Esophagus muscularis mucosa (tissue), 4 donors: ENCODE data around the gene PIGU. TPM values are rescaled to one million over a fixed set of nuclear protein-coding genes. Genes with fewer than 3 reads are reported as not detected.

Source experiments
- DNase-seq: peaks from one replicate; pipeline ENCODE4 v3.0.0-alpha.2; 2017; ENCODE audit errors: extremely low spot score
- H3K27ac ChIP-seq, 4 donors: fragments of 200-600 bp; sonication (generic); replicated peaks in 1 of 4; 1 replicate in 3 of 4; 2 replicates in 1 of 4; pipeline ENCODE4 v1.5.1; 2016 to 2019; ENCODE audit warnings: mild to moderate bottlenecking in 1 of 4
- H3K27me3 ChIP-seq, 4 donors: fragments of 200-600 bp; sonication (generic); one replicate each; pipeline versions ENCODE4 v1.5.1 to v1.6.0; 2016 to 2019
- H3K36me3 ChIP-seq, 4 donors: fragments of 200-600 bp; sonication (generic); one replicate each; pipeline ENCODE4 v1.5.1; 2016 to 2019
- H3K4me1 ChIP-seq, 4 donors: fragments of 200-600 bp; sonication (generic); one replicate each; pipeline ENCODE4 v1.5.1; 2016 to 2019
- H3K4me3 ChIP-seq, 4 donors: fragments of 200-600 bp; sonication (generic); 1 replicate in 2 of 4; 2 replicates in 2 of 4; pipeline ENCODE4 v1.5.1; 2016 to 2019; ENCODE audit warnings: mild to moderate bottlenecking in 4 of 4, moderate library complexity in 1 of 4
- H3K9me3 ChIP-seq, 4 donors: fragments of 200-600 bp; sonication (generic); 1 replicate in 3 of 4; 2 replicates in 1 of 4; pipeline ENCODE4 v1.5.1; 2016 to 2019
- CTCF ChIP-seq, 3 experiments: fragments of 200-600 bp in 2 of 3; fragments of 450-650 bp in 1 of 3; sonication (generic) in 2 of 3; IDR thresholded peaks; one replicate each; pipeline ENCODE4 v1.5.1; 2017 to 2019; ENCODE audit warnings: antibody characterized with exemption in 3 of 3, mild to moderate bottlenecking in 2 of 3, moderate library complexity in 1 of 3
- EP300 ChIP-seq: sonication (generic); formaldehyde crosslinking; IDR thresholded peaks from one replicate; pipeline ENCODE4 v1.6.1; 2017; ENCODE audit warnings: antibody characterized with exemption
- POLR2A ChIP-seq: fragments of 450-650 bp; IDR thresholded peaks from one replicate; pipeline ENCODE4 v1.6.1; 2017; ENCODE audit warnings: antibody characterized with exemption, moderate library complexity, mild to moderate bottlenecking, low read depth
- POLR2AphosphoS5 ChIP-seq, 2 donors: sonication (generic); formaldehyde crosslinking; IDR thresholded peaks; one replicate each; pipeline ENCODE4 v1.6.1; 2017; ENCODE audit warnings: antibody characterized with exemption in 2 of 2
- whole genome bisulfite sequencing: methylation state at CpG from one replicate; pipeline ENCODE4 v1.1.5; 2018; 5-methylcytosine and 5-hydroxymethylcytosine counted together
- intact Hi-C: fragments of 100-400 bp; cut with DNase I; formaldehyde crosslinking; loops from one replicate; pipeline ENCODE4 v1.15.1; 2023
- total RNA-seq, 4 donors: library from RNA; depleted of rRNA; stranded (reverse); fragments of >200 nt; gene quantifications; one replicate each; pipeline versions ENCODE4 v1.1.0 to v1.2.1, GENCODE V29; 2016

The PIGU gene
- total RNA-seq, 4 donors from 2014 or later: 9.1 to 10.8 (median 9.5) TPM

GRCh38 chr20:34532320-34532719 is 144.6 kb downstream of the PIGU start:
- Histone ChIP-seq H3K27ac (no peak overlapping the region), H3K36me3 (peaks cover 39 to 98% (median 85%) of the 10 kb centered on the region in 4 donors), H3K27me3 (no peaks in the 10 kb centered on the region), H3K9me3 (no peaks in the 10 kb centered on the region), H3K4me3 (no peak overlapping the region), H3K4me1 (peaks cover 23 to 47% (median 33%) of the 10 kb centered on the region in 4 donors)
- no peak for DNase-seq
- no peak for TF ChIP-seq POLR2AphosphoS5 (IDR thresholded peaks at IDR 0.05)
- TF ChIP-seq CTCF (IDR thresholded peaks at IDR 0.05): no peak
- TF ChIP-seq POLR2A: no peak
- TF ChIP-seq EP300: no peak
- intact Hi-C loops: no loop called here
- WGBS: 86% methylated on average over 8 of the region's 8 CpGs

- intact Hi-C loops: no loop called here
- DNase-seq: no peak
- TF ChIP-seq POLR2AphosphoS5 (IDR thresholded peaks at IDR 0.05): no peak
- no peak for TF ChIP-seq EP300
- no peak for TF ChIP-seq CTCF (IDR thresholded peaks at IDR 0.05)
- no peak for TF ChIP-seq POLR2A
- Histone ChIP-seq H3K36me3 (peaks cover 38 to 98% (median 85%) of the 10 kb centered on the region in 4 donors), H3K4me3 (no peak overlapping the region), H3K9me3 (no peaks in the 10 kb centered on the region), H3K27me3 (no peaks in the 10 kb centered on the region), H3K27ac (no peak overlapping the region), H3K4me1 (peaks cover 28 to 53% (median 39%) of the 10 kb centered on the region in 4 donors)
- WGBS: 86% methylated on average over 8 of the region's 8 CpGs
Measured at GRCh38 chr20:34531608-34532265, 145.2 kb downstream of the PIGU start.

- TF ChIP-seq POLR2A (no peak), CTCF (IDR thresholded peaks at IDR 0.05) (no peak), POLR2AphosphoS5 (IDR thresholded peaks at IDR 0.05) (no peak)
- H3K36me3 ChIP-seq: peaks cover 24 to 86% (median 73%) of the 10 kb centered on the region in 4 donors
- no peak overlapping the region for H3K4me3 ChIP-seq
- peaks cover 41 to 67% (median 53%) of the 10 kb centered on the region in 4 donors for H3K4me1 ChIP-seq
- intact Hi-C loops: no loop called here
- no peaks in the 10 kb centered on the region for H3K27me3 ChIP-seq
- DNase-seq: no peak
- no peaks in the 10 kb centered on the region for H3K9me3 ChIP-seq
- H3K27ac ChIP-seq: no peak overlapping the region
- 89% methylated on average over 5 of the region's 5 CpGs for WGBS
Measured at GRCh38 chr20:34530342-34530741, 146.6 kb downstream of the PIGU start.

- Histone ChIP-seq H3K4me3 (no peak overlapping the region), H3K9me3 (no peaks in the 10 kb centered on the region), H3K27ac (peak overlapping the region in 2 of 4 donors; percentile 15 to 48), H3K27me3 (no peaks in the 10 kb centered on the region), H3K4me1 (peaks cover 47 to 73% (median 59%) of the 10 kb centered on the region in 4 donors), H3K36me3 (peaks cover 18 to 80% (median 70%) of the 10 kb centered on the region in 4 donors)
- intact Hi-C loops: loop anchor here (10.0 kb wide), 1 partner anchor 215 kb away; no protein-coding TSS in a partner anchor
- 69% methylated on average over 3 of the region's 3 CpGs for WGBS
- no peak for DNase-seq
- TF ChIP-seq EP300 (no peak), CTCF (IDR thresholded peaks at IDR 0.05) (no peak), POLR2AphosphoS5 (IDR thresholded peaks at IDR 0.05) (no peak), POLR2A (no peak)
Measured at GRCh38 chr20:34529742-34530141, 147.2 kb downstream of the PIGU start.
